ENCODE measurements around the gene WWOX.

WWOX gene

DNA sequence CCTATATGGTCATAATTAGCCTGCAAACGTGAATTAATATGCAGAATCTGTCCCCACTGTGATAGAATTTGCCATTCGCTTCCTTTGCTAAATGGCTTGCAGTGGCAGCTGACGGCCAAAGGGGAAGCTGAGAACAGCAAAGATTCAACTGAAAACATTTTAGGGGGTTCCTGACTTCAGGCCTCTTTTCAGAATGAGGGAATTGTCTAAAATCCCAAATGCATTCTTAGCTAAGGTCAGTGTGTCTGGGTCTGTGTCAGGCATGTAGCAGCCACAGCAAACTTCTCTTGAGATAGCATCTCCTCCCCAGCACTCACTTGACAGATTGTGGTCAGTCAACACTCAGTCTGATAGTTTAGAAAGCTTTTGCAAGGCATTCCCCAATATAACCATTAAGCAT is 701.1 kb downstream of the WWOX start:
- no peak for DNase-seq (ENCODE audit: low read depth)

- DNase-seq (ENCODE audit: low read depth) = no peak
These were observed 704.7 kb downstream of the WWOX start for GRCh38 chr16:78804058-78804735.

- no peak for DNase-seq (ENCODE audit: low read depth)
These were observed 706.1 kb downstream of the WWOX start for GRCh38 chr16:78805556-78805955.

DNA sequence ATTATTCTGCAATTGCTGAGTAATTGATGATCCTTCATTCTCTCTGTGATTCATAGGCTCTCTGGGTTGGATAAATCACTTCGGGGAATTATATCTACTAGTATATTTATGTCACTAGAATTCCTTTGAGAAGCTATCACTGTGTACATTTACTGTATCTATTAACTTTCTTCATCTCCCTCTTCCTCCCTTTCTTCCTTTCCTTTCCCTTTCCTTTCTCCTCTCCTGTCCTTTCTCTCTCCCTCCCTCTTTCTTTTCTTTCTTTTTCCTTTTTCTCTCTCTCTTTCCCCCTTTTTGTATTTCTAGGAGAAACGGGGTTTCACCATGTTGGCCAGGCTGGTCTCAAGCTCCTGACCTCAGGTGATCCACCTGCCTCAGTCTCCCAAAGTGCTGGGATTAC is 711.8 kb downstream of the WWOX start:
- no peak for DNase-seq (ENCODE audit: low read depth)

DNA sequence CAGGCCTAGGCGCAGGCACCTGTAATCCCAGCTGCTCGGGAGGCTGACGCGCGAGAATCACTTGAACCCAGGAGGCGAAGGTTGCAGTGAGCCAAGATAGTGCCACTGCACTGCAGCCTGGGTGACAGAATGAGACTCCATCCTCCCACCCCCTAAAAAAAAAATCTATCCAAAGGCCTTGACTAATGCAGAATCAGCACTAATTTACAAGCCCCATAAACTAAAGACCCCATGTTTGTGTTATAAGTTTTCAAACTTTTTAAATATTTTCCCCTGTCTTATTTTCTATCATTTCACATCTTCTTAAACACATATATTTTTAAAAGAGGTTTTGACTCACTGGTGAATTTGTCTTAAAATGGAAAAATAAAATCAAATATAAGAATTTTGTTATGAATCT is 713.1 kb downstream of the WWOX start:
- DNase-seq (ENCODE audit: low read depth) = no peak

DNA sequence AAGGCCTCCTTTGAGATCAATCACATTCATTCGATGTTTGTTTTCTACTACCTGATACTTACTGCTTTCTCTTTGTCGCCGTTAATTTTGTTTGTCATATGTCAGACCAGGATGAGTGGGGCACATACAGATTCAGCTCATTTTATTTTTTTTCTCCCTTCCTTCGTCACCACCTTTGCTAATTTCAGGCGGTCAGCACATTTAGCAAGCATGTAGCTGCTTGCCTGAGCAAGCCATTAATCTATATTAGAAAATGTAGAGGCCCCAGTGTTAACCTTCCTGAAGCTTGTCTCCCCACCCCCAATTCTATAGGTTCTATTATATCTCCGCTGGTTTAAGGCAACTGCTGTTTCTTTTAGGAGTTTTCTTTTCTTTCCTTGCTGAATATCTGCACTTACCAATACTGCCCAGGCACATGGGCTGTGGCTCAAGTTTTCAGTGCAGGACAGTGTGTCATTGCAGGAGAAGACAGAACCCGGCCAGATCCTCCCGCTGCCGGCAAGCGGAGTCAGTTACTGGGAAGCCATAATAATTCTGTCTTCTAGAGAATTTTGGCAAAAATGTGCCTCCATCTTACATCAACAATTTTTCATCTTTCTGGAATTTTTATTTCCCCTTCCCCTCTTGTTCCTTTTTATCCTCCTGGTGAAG is 714.3 kb downstream of the WWOX start:
- DNase-seq (ENCODE audit: low read depth) = no peak

GRCh38 chr16:78815713-78816112 is 716.3 kb downstream of the WWOX start:
- DNase-seq (ENCODE audit: low read depth) = no peak

GRCh38 chr16:78816499-78817195 is 717.2 kb downstream of the WWOX start:
- no peak for DNase-seq (ENCODE audit: low read depth)

DNA sequence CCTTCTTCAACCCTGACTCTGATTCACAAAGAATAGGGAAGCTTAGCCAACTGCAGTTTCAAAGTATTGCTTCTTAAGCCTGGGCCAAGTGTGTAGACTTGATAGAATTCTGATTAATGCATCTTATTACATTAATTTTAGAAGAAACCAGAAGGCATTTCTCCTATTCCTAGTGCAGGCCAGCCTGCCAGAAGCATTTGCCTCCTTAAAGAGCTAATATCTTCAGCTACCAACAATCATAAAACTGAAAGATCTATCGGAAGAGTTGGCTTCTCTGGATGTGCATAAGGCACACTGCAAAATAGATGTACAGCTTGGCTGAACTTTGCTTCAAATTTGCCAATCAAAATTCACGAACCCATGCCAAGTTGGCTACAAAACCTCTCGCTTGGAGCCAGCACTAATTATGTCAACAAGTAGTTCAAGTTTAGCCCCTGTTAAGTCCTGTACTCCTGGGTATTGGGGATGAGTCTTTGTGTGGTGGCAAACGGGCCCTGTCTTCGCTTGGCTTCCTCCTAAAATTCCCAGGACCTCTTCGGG is 717.8 kb downstream of the WWOX start:
- DNase-seq (ENCODE audit: low read depth) = no peak

- no peak for DNase-seq (ENCODE audit: low read depth)
These were observed 721.9 kb downstream of the WWOX start for GRCh38 chr16:78821335-78821734.

GRCh38 chr16:78822509-78822908 is 723.1 kb downstream of the WWOX start:
- no peak for DNase-seq (ENCODE audit: low read depth)

- DNase-seq (ENCODE audit: low read depth) = no peak
These were observed 723.6 kb downstream of the WWOX start for GRCh38 chr16:78823027-78823426.

- DNase-seq (ENCODE audit: low read depth) = no peak
These were observed 729.8 kb downstream of the WWOX start for GRCh38 chr16:78829280-78829679.

GRCh38 chr16:78830599-78830998 is 731.1 kb downstream of the WWOX start:
- no peak for DNase-seq (ENCODE audit: low read depth)

- DNase-seq (ENCODE audit: low read depth) = no peak
These were observed 732.6 kb downstream of the WWOX start for GRCh38 chr16:78832100-78832499.

DNA sequence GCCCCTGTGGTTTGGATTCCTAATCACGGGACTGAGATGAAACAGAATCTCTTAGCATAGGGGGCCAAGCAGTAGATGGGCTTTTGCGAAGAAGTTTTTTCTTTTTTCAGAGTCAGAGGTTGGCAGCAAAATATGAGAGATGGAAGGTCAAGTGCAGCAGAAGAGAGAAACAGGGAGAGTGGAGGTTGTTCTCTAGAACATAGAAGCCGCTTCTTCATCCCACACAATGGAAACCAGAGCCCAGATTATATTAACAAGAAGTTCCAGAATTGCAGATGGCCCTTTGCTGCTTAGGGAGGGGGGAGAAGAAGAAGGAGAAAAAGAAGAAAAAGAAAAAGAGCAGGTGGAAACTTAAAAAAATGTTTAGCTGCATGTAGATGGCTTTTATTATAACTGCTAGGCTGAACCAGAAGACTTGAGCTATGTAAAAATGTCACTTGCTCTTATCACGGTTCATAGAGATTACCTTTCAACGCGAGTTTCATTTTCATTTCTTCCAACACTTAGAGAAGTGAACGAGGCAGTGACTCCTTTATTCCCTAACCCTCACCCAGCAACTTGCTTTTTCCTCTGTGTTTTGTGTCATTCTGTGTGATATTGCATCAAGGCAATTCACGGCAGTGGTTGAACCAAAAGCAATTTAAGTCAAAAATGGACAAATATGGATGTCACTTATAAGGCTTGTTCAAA is 737.5 kb downstream of the WWOX start:
- DNase-seq (ENCODE audit: low read depth) = no peak

- no peak for DNase-seq (ENCODE audit: low read depth)
These were observed 738.3 kb downstream of the WWOX start for GRCh38 chr16:78837706-78838105.

GRCh38 chr16:78838276-78838675 is 738.8 kb downstream of the WWOX start:
- no peak for DNase-seq (ENCODE audit: low read depth)

- DNase-seq (ENCODE audit: low read depth) = no peak
These were observed 743.5 kb downstream of the WWOX start for GRCh38 chr16:78842950-78843349.

- DNase-seq (ENCODE audit: low read depth) = no peak
These were observed 744.5 kb downstream of the WWOX start for GRCh38 chr16:78843978-78844377.

DNA sequence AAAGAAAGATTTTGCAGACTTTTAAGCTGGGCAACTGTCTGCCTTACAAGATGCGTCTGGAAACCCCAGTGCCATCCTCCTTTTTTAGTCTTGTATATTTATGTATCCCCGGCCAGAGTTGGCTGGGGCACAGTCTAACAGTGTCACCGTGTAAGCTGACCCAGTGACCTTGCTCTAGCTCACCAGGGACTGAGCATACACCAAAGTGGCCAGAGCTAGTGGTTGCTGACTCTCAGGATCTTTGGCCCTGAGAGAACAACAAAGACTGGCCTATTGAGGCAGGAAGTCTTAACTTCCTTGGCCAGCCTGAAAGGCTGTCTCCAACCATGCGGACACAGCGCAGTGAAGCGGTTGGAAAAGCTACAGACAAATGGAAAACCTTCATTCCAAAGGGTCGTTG is 745.2 kb downstream of the WWOX start:
- no peak for DNase-seq (ENCODE audit: low read depth)

DNA sequence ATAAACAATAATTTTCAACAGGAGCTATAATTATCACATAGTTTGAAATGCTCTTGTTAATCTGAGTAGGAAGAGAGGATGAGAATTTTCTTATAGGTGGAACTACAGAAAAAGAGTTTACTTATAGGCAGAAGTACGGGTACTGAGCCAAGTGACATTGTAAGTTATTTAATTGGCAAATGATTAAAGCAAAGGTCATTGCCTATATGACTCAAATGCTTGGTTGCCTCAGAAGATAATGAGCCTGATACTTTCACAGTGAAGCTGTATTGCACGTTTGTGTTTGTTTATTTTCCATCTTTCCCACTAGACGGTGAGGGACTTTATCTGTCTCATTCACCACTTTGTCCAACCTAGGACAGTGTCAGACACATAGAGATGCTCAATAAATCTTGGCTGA is 751.8 kb downstream of the WWOX start:
- DNase-seq (ENCODE audit: low read depth) = no peak

Data from CMK (cell line).